WTC11 (cell line): ENCODE results near the gene MOB3C. TPM values are rescaled to one million over a fixed set of nuclear protein-coding genes. Genes with fewer than 3 reads are reported as not detected.

ENCODE experiments used
- ATAC-seq: fragments of 200-7000 bp; cut with Tn5 transposase; 2 replicates; pipeline ENCODE4 v1.10.0; 2021; ENCODE audit warnings: mild to moderate bottlenecking, moderate library complexity
- CTCF ChIA-PET: fragments of 300-600 bp; sonication (Branson Sonifier 250); formaldehyde crosslinking; loops from one replicate; lab custom pipeline; 2021; ENCODE audit warnings: antibody characterized with exemption; lab: Charles Lee
- POLR2A ChIA-PET: fragments of 350-600 bp; sonication (Branson Sonifier 250); formaldehyde crosslinking; loops from one replicate; lab custom pipeline; 2021; ENCODE audit warnings: antibody characterized with exemption; lab: Charles Lee
- DNase-seq: peaks from one replicate; pipeline ENCODE4 v3.0.0; 2021; ENCODE audit warnings: low spot score
- H3K27ac Mint-ChIP-seq: 2 replicates; pipeline ENCODE4 v1.8.0; 2021; ENCODE audit warnings: mixed read lengths
- H3K27me3 Mint-ChIP-seq: 2 replicates; pipeline ENCODE4 v1.8.0; 2021; ENCODE audit warnings: low read depth, mild to moderate bottlenecking, moderate library complexity, mixed read lengths
- H3K36me3 Mint-ChIP-seq: 2 replicates; pipeline ENCODE4 v1.8.0; 2021; ENCODE audit warnings: mixed read lengths
- H3K4me1 Mint-ChIP-seq: 2 replicates; pipeline ENCODE4 v1.8.0; 2022; ENCODE audit warnings: mixed read lengths
- H3K4me3 Mint-ChIP-seq: 2 replicates; pipeline ENCODE4 v1.8.0; 2021; ENCODE audit warnings: mild to moderate bottlenecking, moderate library complexity, mixed read lengths
- H3K9me3 Mint-ChIP-seq: 2 replicates; pipeline ENCODE4 v1.8.0; 2021; ENCODE audit warnings: mixed read lengths
- CBFB ChIP-seq: sonication (generic); formaldehyde crosslinking; IDR thresholded peaks from 2 replicates; pipeline ENCODE4 v1.8.1; 2022; ENCODE audit warnings: mild to moderate bottlenecking, low read depth, missing genetic modification reagents
- CREM ChIP-seq: sonication (generic); formaldehyde crosslinking; IDR thresholded peaks from 2 replicates; pipeline ENCODE4 v1.8.1; 2022; ENCODE audit warnings: mild to moderate bottlenecking, missing genetic modification reagents, moderate library complexity
- ELF4 ChIP-seq: sonication (generic); formaldehyde crosslinking; IDR thresholded peaks from 2 replicates; pipeline ENCODE4 v1.8.1; 2022; ENCODE audit warnings: low read depth, mild to moderate bottlenecking, moderate library complexity, missing genetic modification reagents
- ERG ChIP-seq: fragments of 250-450 bp; sonication (Bioruptor Pico); IDR thresholded peaks from 2 replicates; pipeline ENCODE4 v1.8.0; 2021; ENCODE audit warnings: mild to moderate bottlenecking
- FOXP4 ChIP-seq: sonication (generic); formaldehyde crosslinking; IDR thresholded peaks from 2 replicates; pipeline ENCODE4 v1.8.0; 2022; ENCODE audit warnings: mild to moderate bottlenecking, missing genetic modification reagents
- MAX ChIP-seq: sonication (generic); formaldehyde crosslinking; IDR thresholded peaks from 2 replicates; pipeline ENCODE4 v1.8.0; 2022; ENCODE audit warnings: mild to moderate bottlenecking, missing genetic modification reagents
- MYBL2 ChIP-seq: sonication (generic); formaldehyde crosslinking; IDR thresholded peaks from 2 replicates; pipeline ENCODE4 v1.8.1; 2023; ENCODE audit warnings: mild to moderate bottlenecking, moderate library complexity, missing genetic modification reagents
- NFYB ChIP-seq: sonication (generic); formaldehyde crosslinking; conservative IDR thresholded peaks from 2 replicates; pipeline ENCODE4 v1.8.0; 2022; ENCODE audit warnings: low read depth, missing genetic modification reagents
- NR1H2 ChIP-seq: sonication (generic); formaldehyde crosslinking; IDR thresholded peaks from 2 replicates; pipeline ENCODE4 v1.9.0; 2021; ENCODE audit warnings: mild to moderate bottlenecking, moderate library complexity, missing genetic modification reagents
- SMAD3 ChIP-seq: sonication (generic); formaldehyde crosslinking; IDR thresholded peaks from 2 replicates; pipeline ENCODE4 v1.8.0; 2022; ENCODE audit warnings: missing genetic modification reagents, mild to moderate bottlenecking, borderline replicate concordance
- SMAD4 ChIP-seq: sonication (generic); formaldehyde crosslinking; IDR thresholded peaks from 2 replicates; pipeline ENCODE4 v1.8.0; 2022; ENCODE audit warnings: mild to moderate bottlenecking, missing genetic modification reagents
- TCF7 ChIP-seq: sonication (generic); formaldehyde crosslinking; IDR thresholded peaks from 2 replicates; pipeline ENCODE4 v1.8.0; 2022; ENCODE audit warnings: mild to moderate bottlenecking, low read depth, missing genetic modification reagents, moderate library complexity
- TEAD4 ChIP-seq: sonication (generic); formaldehyde crosslinking; IDR thresholded peaks from 2 replicates; pipeline ENCODE4 v1.8.0; 2022; ENCODE audit warnings: mild to moderate bottlenecking, missing genetic modification reagents
- TP53 ChIP-seq: sonication (generic); formaldehyde crosslinking; IDR thresholded peaks from 2 replicates; pipeline ENCODE4 v1.8.1; 2023; ENCODE audit warnings: mild to moderate bottlenecking, missing genetic modification reagents
- ZBTB43 ChIP-seq: sonication (generic); formaldehyde crosslinking; IDR thresholded peaks from 2 replicates; pipeline ENCODE4 v1.8.1; 2023; ENCODE audit warnings: mild to moderate bottlenecking, missing genetic modification reagents
- ZNF232 ChIP-seq: sonication (generic); formaldehyde crosslinking; IDR thresholded peaks from 2 replicates; pipeline ENCODE4 v1.8.0; 2022; ENCODE audit warnings: mild to moderate bottlenecking, missing genetic modification reagents
- ZNF416 ChIP-seq: fragments of 250-450 bp; sonication (Bioruptor Pico); IDR thresholded peaks from 2 replicates; pipeline ENCODE4 v1.9.0; 2021; ENCODE audit warnings: mild to moderate bottlenecking, inconsistent platforms
- ZSCAN18 ChIP-seq: fragments of 250-450 bp; sonication (Bioruptor Pico); IDR thresholded peaks from 2 replicates; pipeline ENCODE4 v2.1.2; 2022; ENCODE audit warnings: mild to moderate bottlenecking, moderate library complexity
- total RNA-seq: library from RNA; stranded (reverse); gene quantifications from 3 replicates; pipeline ENCODE4 v1.2.3, GENCODE V29; 2021

Gene MOB3C
- total RNA-seq, 1 experiment from 2014 or later: 3.1 TPM

GRCh38 chr1:46642115-46642680 is 25.6 kb upstream of the MOB3C start:
- Mint-ChIP-seq H3K27me3 (no peaks in the 10 kb centered on the region), H3K4me1 (no peaks in the 10 kb centered on the region), H3K9me3 (peaks cover under 1% of the 10 kb centered on the region), H3K36me3 (peaks cover 6% of the 10 kb centered on the region), H3K27ac (no peak overlapping the region), H3K4me3 (no peak overlapping the region)
- TF ChIP-seq ZNF232 (CRISPR knock-in tag): no peak
- TF ChIP-seq NR1H2 (CRISPR knock-in tag): no peak
- CTCF ChIA-PET: interaction anchor here (1.1 kb wide), 2 partner anchors 24 to 236 kb away, joined by 3 read pairs; no protein-coding TSS in a partner anchor
- POLR2A ChIA-PET: no interaction called here
- no peak for DNase-seq
- ATAC-seq: no peak

- ATAC-seq (no peak), DNase-seq (no peak)
- H3K4me1 Mint-ChIP-seq: no peaks in the 10 kb centered on the region
- no peak overlapping the region for H3K27ac Mint-ChIP-seq
- H3K4me3 Mint-ChIP-seq: no peak overlapping the region
- peaks cover 9% of the 10 kb centered on the region; the same call in 1 of the 2 replicates for H3K36me3 Mint-ChIP-seq
- CTCF ChIA-PET: no interaction called here
- H3K27me3 Mint-ChIP-seq: no peaks in the 10 kb centered on the region
- no peak for TF ChIP-seq ERG
- no peak for TF ChIP-seq SMAD4 (CRISPR knock-in tag)
- no peaks in the 10 kb centered on the region for H3K9me3 Mint-ChIP-seq
- POLR2A ChIA-PET: no interaction called here
Measured at GRCh38 chr1:46639547-46639946, 22.9 kb upstream of the MOB3C start.

GRCh38 chr1:46638921-46639320 is 22.3 kb upstream of the MOB3C start:
- TF ChIP-seq TP53 (CRISPR knock-in tag): no peak
- TF ChIP-seq TCF7 (CRISPR knock-in tag): no peak
- no peak for TF ChIP-seq CREM (CRISPR knock-in tag)
- TF ChIP-seq SMAD3 (CRISPR knock-in tag): no peak
- no peak for TF ChIP-seq NFYB
- TF ChIP-seq ZSCAN18 (CRISPR knock-in tag): no peak
- no peak for TF ChIP-seq FOXP4 (CRISPR knock-in tag)
- TF ChIP-seq MAX (CRISPR knock-in tag): no peak
- TF ChIP-seq CBFB (CRISPR knock-in tag): no peak
- TF ChIP-seq MYBL2: no peak
- no peak for TF ChIP-seq ZNF232 (CRISPR knock-in tag)
- TF ChIP-seq ELF4 (CRISPR knock-in tag): no peak
- no peak for TF ChIP-seq ZBTB43 (CRISPR knock-in tag)
- TF ChIP-seq TEAD4 (CRISPR knock-in tag): no peak
- TF ChIP-seq ZNF416 (CRISPR knock-in tag): no peak
- DNase-seq (no peak), ATAC-seq (no peak)
- H3K27ac Mint-ChIP-seq: no peak overlapping the region
- no peak overlapping the region for H3K4me3 Mint-ChIP-seq
- no peaks in the 10 kb centered on the region; the same call in 1 of the 2 replicates for H3K27me3 Mint-ChIP-seq
- ChIA-PET CTCF (no interaction called here), POLR2A (no interaction called here)
- no peaks in the 10 kb centered on the region for H3K4me1 Mint-ChIP-seq
- H3K36me3 Mint-ChIP-seq: peaks cover 9% of the 10 kb centered on the region; the same call in 1 of the 2 replicates
- H3K9me3 Mint-ChIP-seq: no peaks in the 10 kb centered on the region
